K562 (cell line): ENCODE data around the gene CNTROB. TPM values are rescaled to one million over a fixed set of nuclear protein-coding genes. Genes with fewer than 3 reads are reported as not detected.

Experiments
- CEBPZ ChIP-seq: fragments of 150-350 bp; IDR thresholded peaks from 2 replicates; pipeline ENCODE4 v1.6.1; 2014; ENCODE audit warnings: low read depth, mild to moderate bottlenecking, low read length, borderline replicate concordance
- DIDO1 ChIP-seq: fragments of 450-650 bp; IDR thresholded peaks from 2 replicates; pipeline ENCODE4 v1.6.1; 2016; ENCODE audit warnings: low read depth, missing biosample characterization, missing genetic modification characterization
- ETV5 ChIP-seq: sonication (generic); formaldehyde crosslinking; IDR thresholded peaks from 2 replicates; pipeline ENCODE4 v1.4.0; 2020; ENCODE audit warnings: low read depth, mild to moderate bottlenecking, missing genetic modification reagents
- HDAC1 ChIP-seq, 2 experiments: fragments of 450-650 bp; IDR thresholded peaks; 2 replicates each; pipeline ENCODE4 v1.6.1; 2016 to 2017; ENCODE audit warnings: inconsistent platforms in 1 of 2, mild to moderate bottlenecking in 1 of 2, moderate library complexity in 1 of 2
- HIVEP1 ChIP-seq: fragments of 250-450 bp; sonication (Bioruptor Pico); IDR thresholded peaks from 2 replicates; pipeline ENCODE4 v1.4.0; 2020; ENCODE audit warnings: mild to moderate bottlenecking
- HMG20A ChIP-seq: fragments of 450-650 bp; formaldehyde crosslinking; conservative IDR thresholded peaks from 2 replicates; pipeline ENCODE4 v1.4.0; 2020; ENCODE audit warnings: mild to moderate bottlenecking, mixed read lengths
- ID3 ChIP-seq, 2 experiments: fragments of 250-450 bp in 1 of 2; fragments of 450-650 bp in 1 of 2; sonication (Bioruptor Pico) in 1 of 2; IDR thresholded peaks; 2 replicates each; pipeline versions ENCODE4 v1.6.1 to v1.8.0; 2016 to 2021; ENCODE audit warnings: mild to moderate bottlenecking in 2 of 2, moderate library complexity in 2 of 2, missing compliant biosample characterization in 1 of 2, missing genetic modification characterization in 1 of 2
- LEF1 ChIP-seq: fragments of 450-650 bp; IDR thresholded peaks from 2 replicates; pipeline ENCODE4 v1.6.1; 2016; ENCODE audit warnings: mild to moderate bottlenecking
- OTX1 ChIP-seq: fragments of 450-650 bp; formaldehyde crosslinking; IDR thresholded peaks from 2 replicates; pipeline ENCODE4 v1.4.0; 2022; ENCODE audit warnings: mild to moderate bottlenecking
- POLR2A ChIP-seq: fragments of 450-650 bp; conservative IDR thresholded peaks from 2 replicates; pipeline ENCODE4 v1.6.1; 2016
- PREB ChIP-seq: sonication (generic); formaldehyde crosslinking; IDR thresholded peaks from 2 replicates; pipeline ENCODE4 v1.8.1; 2023; ENCODE audit warnings: mild to moderate bottlenecking, missing genetic modification reagents
- SIN3A ChIP-seq, 2 experiments: fragments of 150-350 bp in 1 of 2; IDR thresholded peaks; 2 replicates each; pipeline ENCODE4 v1.6.1; 2011 to 2016; ENCODE audit warnings: borderline replicate concordance in 2 of 2, low read depth in 2 of 2, low read length in 2 of 2, mild to moderate bottlenecking in 2 of 2, moderate library complexity in 2 of 2; ENCODE audit not compliant: control insufficient read depth in 1 of 2
- SMARCB1 ChIP-seq: IDR thresholded peaks from 2 replicates; pipeline ENCODE4 v1.6.1; 2011; ENCODE audit warnings: improper control_type of control experiment, low read depth; ENCODE audit not compliant: insufficient read length
- SMARCC2 ChIP-seq: fragments of 450-650 bp; IDR thresholded peaks from 2 replicates; pipeline ENCODE4 v1.6.1; 2017; ENCODE audit warnings: antibody characterized with exemption, moderate library complexity, mild to moderate bottlenecking, low read depth
- STAT5A ChIP-seq: IDR thresholded peaks from 2 replicates; pipeline ENCODE4 v1.6.1; 2012; ENCODE audit warnings: low read length, inconsistent platforms, borderline replicate concordance
- TAF9B ChIP-seq: fragments of 450-650 bp; IDR thresholded peaks from 2 replicates; pipeline ENCODE4 v1.6.1; 2018; ENCODE audit warnings: mild to moderate bottlenecking; ENCODE audit not compliant: partially characterized antibody
- U2AF1 ChIP-seq: fragments of 200-400 bp; formaldehyde crosslinking; optimal IDR thresholded peaks from 2 replicates; pipeline ENCODE3; 2017; ENCODE audit warnings: mild to moderate bottlenecking, low read depth, low read length, moderate library complexity
- XRCC5 ChIP-seq: fragments of 200-400 bp; formaldehyde crosslinking; IDR thresholded peaks from 2 replicates; pipeline ENCODE4 v1.6.1; 2017; ENCODE audit warnings: low read depth, mild to moderate bottlenecking, low read length
- ZNF184 ChIP-seq: sonication (generic); formaldehyde crosslinking; IDR thresholded peaks from 2 replicates; pipeline ENCODE4 v1.5.0; 2020; ENCODE audit warnings: missing genetic modification reagents
- ZNF444 ChIP-seq: fragments of 250-450 bp; sonication (Bioruptor Pico); IDR thresholded peaks from 2 replicates; pipeline ENCODE4 v1.4.0; 2020; ENCODE audit warnings: mild to moderate bottlenecking, moderate library complexity
- ZNF445 ChIP-seq: fragments of 250-450 bp; sonication (Bioruptor Pico); IDR thresholded peaks from 2 replicates; pipeline ENCODE4 v1.4.0; 2020; ENCODE audit warnings: low read depth, mild to moderate bottlenecking, moderate library complexity
- ZNF668 ChIP-seq: fragments of 250-450 bp; sonication (Bioruptor Pico); IDR thresholded peaks from 2 replicates; pipeline ENCODE4 v1.8.0; 2022; ENCODE audit warnings: mild to moderate bottlenecking, inconsistent platforms
- polyA plus RNA-seq, 8 experiments: library from polyadenylated mRNA; depleted of rRNA in 4 of 8; stranded (reverse) in 5 of 8; unstranded in 3 of 8; fragments of >200 nt; fragmentation: Nextera tagmentation in 2 of 8; fragmentation: Illumina TruSeq in 1 of 8; extraction: Ambion mirVana in 2 of 8; extraction: Trizol in 1 of 8; gene quantifications; 2 replicates each; pipeline versions ENCODE4 v1.2.1 to v1.2.3, GENCODE V29; 2011 to 2014; ENCODE audit warnings: inconsistent platforms in 1 of 8, missing spikeins in 1 of 8
- total RNA-seq, 7 experiments: library from RNA; depleted of rRNA in 6 of 7; stranded (reverse); fragments of >200 nt in 6 of 7; fragmentation: Illumina TruSeq in 2 of 7; extraction: Trizol in 2 of 7; gene quantifications; 2 replicates each; pipeline versions ENCODE4 v1.2.1 to v1.2.3, GENCODE V29; 2011 to 2021; ENCODE audit warnings: low replicate concordance in 1 of 7

CNTROB gene
- total and polyA plus RNA-seq, 9 of the 15 experiments (the other 6 are each of a cell fraction or from before 2014, with no cell fraction given) = 1.9 to 33.3 (median 23.0) TPM

GRCh38 chr17:7915611-7916384, 16.2 kb upstream of the CNTROB start, which contains the start of gene RNF227 (continued):
- TF ChIP-seq DIDO1 (tag) (no peak), POLR2A (peak; percentile 70), OTX1 (no peak), HMG20A (CRISPR knock-in tag) (no peak), TAF9B (no peak), CEBPZ (no peak), SMARCB1 (no peak), STAT5A (no peak), SIN3A (IDR thresholded peaks at IDR 0.05; ENCODE audit: borderline replicate concordance in 2 of 2, control insufficient read depth in 1 of 2, low read depth in 2 of 2, low read length in 2 of 2) (0 out of 4 replicates have a peak, but pooled peaks of 1 of the 2 experiments have one; percentile 61), ZNF445 (CRISPR knock-in tag) (no peak), ZNF184 (CRISPR knock-in tag) (no peak), SMARCC2 (no peak), ID3 (CRISPR knock-in tag; IDR thresholded peaks at IDR 0.05) (no peak), ID3 (tag; IDR thresholded peaks at IDR 0.05) (no peak), ETV5 (CRISPR knock-in tag) (0 out of 2 replicates have a peak, but pooled peaks have one; percentile 54), HDAC1 (IDR thresholded peaks at IDR 0.05) (peak in 1 of 2 experiments; percentile 69; a peak in 1 of 4 replicates), PREB (CRISPR knock-in tag) (0 out of 2 replicates have a peak, but pooled peaks have one; percentile 62), U2AF1 (no peak), ZNF668 (0 out of 2 replicates have a peak, but pooled peaks have one; percentile 6), ZNF444 (no peak), LEF1 (no peak), HIVEP1 (CRISPR knock-in tag) (no peak), XRCC5 (no peak)
